ENCODE results near the gene OSTM1.
A peak's percentile ranks its signal among the peaks of the same experiment; 100 is the strongest.

Gene OSTM1

GRCh38 chr6:108074359-108075144 lies at the start of gene OSTM1:
OSTM1 (minus strand) TSS chr6:108074741; CDS start chr6:108074651, 90 bp downstream.
- FAIRE-seq = no peak

GRCh38 chr6:108123946-108124345 lies 49.4 kb upstream of the OSTM1 start:
- no peak for FAIRE-seq

- FAIRE-seq = no peak
These were observed 49.0 kb upstream of the OSTM1 start for GRCh38 chr6:108123481-108123929.

GRCh38 chr6:108121612-108122011 lies 47.1 kb upstream of the OSTM1 start:
- FAIRE-seq = no peak

- no peak for FAIRE-seq
These were observed 45.8 kb upstream of the OSTM1 start for GRCh38 chr6:108120311-108120710.

GRCh38 chr6:108119769-108120141 lies 45.2 kb upstream of the OSTM1 start:
- FAIRE-seq = no peak

- FAIRE-seq = no peak
These were observed 44.5 kb upstream of the OSTM1 start for GRCh38 chr6:108118810-108119768.

GRCh38 chr6:108118359-108118724 lies 43.8 kb upstream of the OSTM1 start:
- FAIRE-seq = no peak

GRCh38 chr6:108117427-108118358 lies 43.2 kb upstream of the OSTM1 start:
- FAIRE-seq = no peak

GRCh38 chr6:108116546-108117426 lies 42.2 kb upstream of the OSTM1 start:
- no peak for FAIRE-seq

GRCh38 chr6:108115598-108116058 lies 41.1 kb upstream of the OSTM1 start:
- FAIRE-seq = no peak

GRCh38 chr6:108114841-108115597 lies 40.5 kb upstream of the OSTM1 start:
- no peak for FAIRE-seq

- peak; percentile 77 for FAIRE-seq
These were observed 39.3 kb upstream of the OSTM1 start for GRCh38 chr6:108113557-108114519.

- no peak for FAIRE-seq
These were observed 33.8 kb upstream of the OSTM1 start for GRCh38 chr6:108108374-108108773.

- FAIRE-seq = no peak
These were observed 32.6 kb upstream of the OSTM1 start for GRCh38 chr6:108107102-108107501.

GRCh38 chr6:108106694-108107093 lies 32.2 kb upstream of the OSTM1 start:
- no peak for FAIRE-seq

- no peak for FAIRE-seq
These were observed 31.7 kb upstream of the OSTM1 start for GRCh38 chr6:108106261-108106660.

GRCh38 chr6:108105571-108105970 lies 31.0 kb upstream of the OSTM1 start:
- no peak for FAIRE-seq

- FAIRE-seq = no peak
These were observed 28.4 kb upstream of the OSTM1 start for GRCh38 chr6:108102965-108103364.

Data from TTC549 (cell line).